H1 (cell line): ENCODE measurements around the gene DACT3.

ENCODE experiments used
- CBX8 ChIP-seq: fragments of 300-800, 300-1000 bp; sonication (generic); IDR thresholded peaks from 2 replicates; pipeline ENCODE4 v1.7.1; 2016; ENCODE audit warnings: low read depth, low read length, borderline replicate concordance
- CTCF ChIP-seq, 3 experiments: IDR thresholded peaks; 1 replicate in 2 of 3; 2 replicates in 1 of 3; pipeline versions ENCODE4 v1.5.1 to v1.6.1; 2011; ENCODE audit warnings: low read length in 3 of 3, mild to moderate bottlenecking in 3 of 3, inconsistent platforms in 2 of 3, low read depth in 1 of 3, moderate library complexity in 1 of 3; ENCODE audit not compliant: insufficient read depth in 1 of 3; ENCODE audit errors: control extremely low read depth in 1 of 3
- POLR2A ChIP-seq, 2 experiments: IDR thresholded peaks; 1 replicate in 1 of 2; 2 replicates in 1 of 2; pipeline ENCODE4 v1.6.1; 2011; ENCODE audit warnings: low read depth in 2 of 2, low read length in 2 of 2, mild to moderate bottlenecking in 2 of 2; ENCODE audit errors: control extremely low read depth in 1 of 2
- POLR2AphosphoS5 ChIP-seq: IDR thresholded peaks from 2 replicates; pipeline ENCODE4 v1.6.1; 2011; ENCODE audit warnings: low read depth, low read length
- SP1 ChIP-seq: IDR thresholded peaks from 2 replicates; pipeline ENCODE4 v1.6.1; 2011; ENCODE audit warnings: low read depth, low read length
- SUZ12 ChIP-seq: fragments of 200-600 bp; sonication (generic); IDR thresholded peaks from 2 replicates; pipeline ENCODE4 v1.6.1; 2012; ENCODE audit warnings: mild to moderate bottlenecking, inconsistent platforms, low read length, moderate library complexity, mixed read lengths
- TAF1 ChIP-seq: IDR thresholded peaks from 2 replicates; pipeline ENCODE4 v1.6.1; 2011; ENCODE audit warnings: mild to moderate bottlenecking, low read depth, low read length

- no peak for TF ChIP-seq CBX8
- TF ChIP-seq CTCF (IDR thresholded peaks at IDR 0.05; ENCODE audit: control extremely low read depth in 1 of 3, insufficient read depth in 1 of 3, low read depth in 1 of 3, low read length in 3 of 3) = no peak
- TF ChIP-seq TAF1 = no peak
- TF ChIP-seq POLR2A (IDR thresholded peaks at IDR 0.05; ENCODE audit: control extremely low read depth in 1 of 2, low read depth in 2 of 2, low read length in 2 of 2) = no peak
- TF ChIP-seq SUZ12 = no peak
- TF ChIP-seq POLR2AphosphoS5 = no peak
- no peak for TF ChIP-seq SP1
Observed at GRCh38 chr19:46633130-46633529, 27.9 kb downstream of the DACT3 start.
